ENCODE data around the gene METAP2.
"Not testable (repeated sequence)": the region's sequence is repeated elsewhere in the genome, so short reads cannot be mapped to it uniquely, and the experiment has no call there.

Gene METAP2

DNA sequence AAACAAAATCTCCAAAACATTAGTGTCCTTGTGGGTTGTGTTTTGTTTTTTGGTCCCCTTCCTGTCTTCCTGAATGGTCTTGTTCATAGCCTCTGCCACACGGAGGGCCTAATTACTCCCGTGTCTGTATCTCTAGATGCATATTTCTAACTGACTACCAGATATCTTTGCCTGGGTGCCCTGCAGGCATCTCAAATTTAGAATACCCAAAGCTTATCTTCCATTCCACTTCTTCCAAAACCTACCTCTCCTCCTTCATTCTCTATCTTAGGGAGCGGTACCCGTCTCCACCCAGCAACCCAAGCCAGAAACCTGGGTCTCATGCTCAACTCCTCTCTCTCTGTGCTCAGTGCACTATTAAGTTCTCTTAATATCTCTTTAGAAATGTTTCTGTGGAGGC is 10.9 kb upstream of the METAP2 start:
- no peak for DNase-seq (ENCODE audit: low read depth)

DNA sequence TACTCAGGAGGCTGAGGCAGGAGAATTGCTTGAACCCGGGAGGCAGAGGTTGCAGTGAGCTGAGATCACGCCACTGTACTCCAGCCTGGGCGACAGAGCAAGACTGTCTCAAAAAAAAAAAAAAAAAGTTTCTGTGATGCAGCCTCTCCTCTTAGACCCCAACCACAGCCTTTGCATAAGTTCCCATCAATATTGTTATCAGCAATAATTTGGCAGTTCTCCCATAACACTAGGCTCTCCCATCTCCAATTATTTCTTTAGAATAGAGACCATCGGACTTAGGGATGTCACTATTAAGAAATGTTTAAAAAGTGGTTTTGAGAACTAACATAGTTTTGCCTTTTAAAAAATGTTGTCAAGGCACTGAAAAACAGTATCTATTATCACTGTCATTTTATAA is 10.2 kb upstream of the METAP2 start:
- DNase-seq (ENCODE audit: low read depth), result not testable (repeated sequence)

GRCh38 chr12:95465275-95465674 is 8.7 kb upstream of the METAP2 start:
- no peak for DNase-seq (ENCODE audit: low read depth)

- no peak for DNase-seq (ENCODE audit: low read depth)
Observed at GRCh38 chr12:95470300-95470699, 3.7 kb upstream of the METAP2 start.

DNA sequence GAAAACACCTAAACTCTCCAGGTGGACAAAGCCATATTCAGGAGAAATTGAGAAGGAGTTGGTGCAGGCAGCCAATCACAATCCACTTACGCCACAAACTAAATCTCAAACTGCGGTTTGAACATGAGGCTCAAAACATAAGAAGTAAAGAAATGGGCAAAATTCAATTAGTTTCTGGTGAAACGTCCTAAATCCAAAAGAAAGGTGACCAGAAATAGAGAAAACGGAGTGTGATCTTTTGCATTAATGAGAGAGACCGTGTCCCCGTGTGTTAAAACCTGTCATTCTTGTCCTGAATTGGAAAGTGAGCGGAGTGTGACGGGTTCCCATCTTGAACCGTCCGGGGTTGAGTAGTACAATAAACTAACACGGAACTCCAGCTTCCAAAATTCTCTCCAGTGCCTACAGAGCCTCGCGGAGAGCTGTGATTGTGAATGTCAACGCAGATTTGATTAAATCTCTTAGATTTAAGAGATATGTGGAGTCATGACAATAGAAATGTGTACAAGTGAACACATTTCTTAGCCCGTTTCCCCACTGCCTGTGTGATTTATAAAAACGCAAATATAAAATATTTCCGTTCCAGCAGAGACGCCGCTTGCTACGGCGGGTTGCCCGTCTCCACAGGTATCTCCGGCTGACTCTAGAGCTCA is 595 bp upstream of the METAP2 start:
- DNase-seq (ENCODE audit: low read depth), result no peak

DNA sequence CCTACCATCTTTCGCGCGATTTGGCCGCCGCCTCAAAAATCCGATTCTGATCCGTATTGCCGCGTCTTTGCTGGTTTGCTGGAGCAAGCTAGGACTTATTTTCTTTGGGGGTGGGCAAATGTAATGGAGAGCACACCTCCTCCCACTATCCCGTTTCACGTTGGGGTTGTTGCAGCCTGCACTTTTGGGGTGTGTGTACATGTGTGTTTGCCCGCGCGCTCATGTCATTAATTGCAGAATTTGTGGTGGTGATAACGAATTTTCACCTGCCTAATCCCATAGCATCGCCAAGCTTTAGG is 657 bp downstream of the METAP2 start:
- DNase-seq (ENCODE audit: low read depth), result no peak

GRCh38 chr12:95480230-95480629 is 6.3 kb downstream of the METAP2 start:
- no peak for DNase-seq (ENCODE audit: low read depth)

- no peak for DNase-seq (ENCODE audit: low read depth)
Observed at GRCh38 chr12:95481072-95481471, 7.1 kb downstream of the METAP2 start.

DNA sequence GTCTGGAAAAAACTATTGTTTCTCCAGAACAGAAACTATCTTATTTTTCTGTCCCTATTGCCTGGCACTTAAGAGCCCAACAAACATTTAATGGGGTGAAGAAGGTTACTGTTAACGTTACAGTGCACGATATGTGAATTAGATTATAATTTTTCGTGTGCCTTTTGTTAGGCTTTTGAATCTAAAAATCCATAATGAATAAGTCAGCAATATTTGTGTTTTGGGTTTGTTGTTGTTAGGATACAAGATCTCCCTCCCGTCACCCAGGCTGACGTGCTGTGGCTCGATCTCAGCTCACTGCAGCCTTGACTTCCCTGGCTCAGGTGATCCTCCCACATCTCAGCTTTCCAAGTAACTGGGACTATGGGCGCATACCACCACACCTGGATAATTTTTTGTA is 7.9 kb downstream of the METAP2 start:
- no peak for DNase-seq (ENCODE audit: low read depth)

DNA sequence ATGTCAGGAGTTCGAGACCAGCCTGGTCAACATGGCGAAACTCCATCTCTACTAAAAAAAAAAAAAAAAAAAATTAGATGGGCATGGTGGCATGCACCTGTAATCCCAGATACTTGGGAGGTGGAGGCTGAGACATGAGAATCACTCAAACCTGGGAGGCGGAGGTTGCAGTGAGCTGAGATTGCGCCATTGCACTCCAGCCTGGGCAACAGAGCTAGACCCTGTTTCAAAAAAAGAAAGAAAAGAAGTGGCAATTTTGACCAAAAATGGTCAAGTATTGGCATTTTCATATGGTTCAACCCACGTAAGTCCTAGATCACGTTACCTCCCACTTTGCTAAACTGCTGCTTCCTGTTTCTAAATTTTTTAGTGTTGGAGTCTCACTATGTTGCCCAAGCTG is 8.6 kb downstream of the METAP2 start:
- not testable (repeated sequence) for DNase-seq (ENCODE audit: low read depth)

DNA sequence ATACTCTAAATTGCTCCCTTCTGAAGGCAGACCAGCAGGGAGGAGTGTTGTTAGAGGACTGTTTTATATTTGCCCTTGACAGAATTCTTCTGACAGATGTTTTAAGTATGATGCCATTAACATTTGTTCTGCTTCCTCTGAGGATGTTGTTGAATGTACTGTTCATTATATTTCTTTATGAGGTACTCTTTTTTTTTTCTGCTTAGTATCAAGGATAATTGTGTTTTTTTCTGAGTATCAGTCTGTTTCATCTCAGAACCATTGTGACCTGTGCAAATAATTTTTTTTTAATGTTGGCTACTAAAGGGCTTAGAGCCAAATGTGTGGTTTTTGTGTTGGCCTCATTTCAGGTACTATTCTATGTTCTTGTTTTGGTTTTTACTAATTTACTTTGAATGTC is 10.6 kb downstream of the METAP2 start:
- DNase-seq (ENCODE audit: low read depth), result no peak

GRCh38 chr12:95487024-95487423 is 13.1 kb downstream of the METAP2 start:
- no peak for DNase-seq (ENCODE audit: low read depth)

DNA sequence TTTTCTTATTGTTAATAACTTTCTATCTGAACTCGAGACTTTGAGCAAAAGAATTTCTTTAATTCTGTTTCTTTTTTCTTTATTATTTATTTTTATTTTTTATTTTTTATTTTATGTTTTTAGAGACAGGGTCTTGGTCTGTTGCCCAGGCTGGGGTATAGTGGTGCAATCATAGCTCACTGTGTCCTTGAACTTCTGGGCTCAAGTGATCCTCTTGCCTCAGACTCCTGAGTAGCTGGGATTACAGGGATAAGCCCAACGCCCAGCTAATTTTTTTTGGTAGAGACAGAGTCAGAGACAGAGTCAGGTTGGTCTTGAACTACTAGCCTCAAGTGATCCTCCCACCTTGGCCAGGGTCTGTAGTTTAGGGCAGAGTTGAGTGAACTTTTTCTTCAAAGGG is 18.5 kb downstream of the METAP2 start:
- DNase-seq (ENCODE audit: low read depth), result no peak

- no peak for DNase-seq (ENCODE audit: low read depth)
Observed at GRCh38 chr12:95494888-95495287, 20.9 kb downstream of the METAP2 start.

DNA sequence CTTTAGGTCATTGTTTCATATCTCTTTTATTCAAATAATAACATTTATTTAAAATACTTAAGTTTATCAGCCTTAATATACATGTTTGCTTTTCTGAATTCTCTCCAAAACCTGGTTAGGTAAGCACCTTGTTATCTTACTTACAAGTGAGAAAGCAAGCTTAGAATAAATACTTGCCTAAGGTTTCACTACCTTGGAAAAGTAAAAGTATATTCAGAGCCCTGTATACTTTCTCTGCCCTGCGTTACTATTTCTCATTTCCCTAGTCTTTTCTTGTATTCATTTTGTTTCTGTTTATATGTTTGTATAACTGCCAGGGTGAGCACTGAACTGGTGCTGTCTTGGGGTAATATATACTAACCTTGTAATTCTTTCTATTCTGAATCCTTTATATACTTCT is 21.5 kb downstream of the METAP2 start:
- no peak for DNase-seq (ENCODE audit: low read depth)

- DNase-seq (ENCODE audit: low read depth), result no peak
Observed at GRCh38 chr12:95497031-95497430, 23.1 kb downstream of the METAP2 start.

- no peak for DNase-seq (ENCODE audit: low read depth)
Observed at GRCh38 chr12:95498968-95499367, 25.0 kb downstream of the METAP2 start.

DNA sequence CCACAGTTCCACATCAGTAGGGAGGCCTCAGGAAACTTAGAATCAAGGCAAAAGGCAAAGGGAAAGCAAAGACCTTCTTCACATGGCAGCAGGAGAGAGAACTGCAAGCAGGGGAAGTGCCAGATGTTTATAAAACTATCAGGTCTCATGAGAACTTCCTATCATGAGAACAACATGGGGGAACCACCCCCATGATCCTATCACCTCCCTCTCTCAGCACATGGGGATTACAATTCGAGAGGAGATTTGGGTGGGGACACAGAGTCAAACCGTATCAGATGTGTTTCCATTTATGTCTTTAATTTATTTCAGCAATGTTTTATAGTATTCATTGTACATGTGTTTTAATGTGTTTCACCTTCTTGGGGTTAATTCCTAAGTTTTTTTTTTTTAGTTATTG is 25.8 kb downstream of the METAP2 start:
- DNase-seq (ENCODE audit: low read depth), result no peak

GRCh38 chr12:95504140-95504539 is 30.2 kb downstream of the METAP2 start:
- no peak for DNase-seq (ENCODE audit: low read depth)

GRCh38 chr12:95505039-95505438 is 31.1 kb downstream of the METAP2 start:
- no peak for DNase-seq (ENCODE audit: low read depth)

DNA sequence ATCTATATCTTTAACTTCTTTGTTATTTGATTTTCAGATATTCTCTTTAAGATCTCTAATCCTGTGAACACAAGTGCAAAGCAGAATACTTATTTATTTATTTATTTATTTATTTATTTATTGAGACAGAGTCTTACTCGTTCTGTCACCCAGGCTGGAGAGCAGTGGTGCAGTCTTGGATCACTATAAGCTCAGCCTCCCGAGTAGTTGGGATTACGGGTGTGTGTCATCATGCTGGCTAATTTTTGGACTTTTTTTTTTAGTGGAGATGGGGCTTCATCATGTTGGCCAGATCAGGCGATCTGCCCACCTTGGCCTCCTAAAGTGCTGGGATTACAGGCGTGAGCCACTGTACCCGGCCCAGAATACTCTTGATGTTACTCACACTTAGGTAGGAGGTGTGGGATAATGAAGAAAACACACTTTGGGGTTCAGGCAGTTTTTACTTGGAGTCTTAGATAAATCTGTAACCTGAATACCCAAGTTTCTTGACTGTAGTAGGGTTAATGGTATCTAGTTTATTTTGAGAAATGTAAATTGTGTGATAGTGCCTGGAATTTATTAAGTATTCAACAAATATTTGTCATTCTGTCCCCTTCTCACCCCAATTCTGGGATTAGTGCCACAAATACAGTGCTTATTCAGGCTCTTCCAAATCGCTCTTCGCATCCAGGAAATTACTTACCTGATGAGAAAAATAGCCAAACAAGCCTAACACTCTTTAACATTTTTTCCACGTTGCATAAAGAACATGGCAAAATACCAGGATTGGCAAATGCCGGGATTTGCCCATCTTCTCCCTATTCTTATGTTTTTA is 33.0 kb downstream of the METAP2 start:
- no peak for DNase-seq (ENCODE audit: low read depth)

DNA sequence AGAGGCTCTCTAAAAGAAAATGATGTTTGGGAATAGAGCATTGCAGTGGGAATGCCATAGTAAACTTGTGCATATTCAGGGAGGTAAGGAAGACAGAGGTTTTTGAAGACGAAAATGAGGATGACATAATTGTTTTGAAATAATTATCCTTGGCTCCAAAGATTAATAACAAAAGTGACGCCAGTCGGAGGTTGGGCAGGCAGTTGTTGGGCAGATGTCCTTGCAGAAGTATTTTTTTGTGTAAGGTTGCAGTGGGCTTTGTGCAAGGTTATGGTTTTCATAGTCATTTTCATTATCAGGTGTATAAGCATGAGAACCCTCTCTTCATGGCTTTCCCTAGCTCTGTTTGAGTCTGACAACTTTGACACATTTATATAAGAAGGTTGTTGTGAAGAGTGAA is 35.3 kb downstream of the METAP2 start:
- DNase-seq (ENCODE audit: low read depth), result no peak

- DNase-seq (ENCODE audit: low read depth), result no peak
Observed at GRCh38 chr12:95511977-95512376, 38.0 kb downstream of the METAP2 start.

GRCh38 chr12:95513599-95513998 is 39.6 kb downstream of the METAP2 start:
- DNase-seq (ENCODE audit: low read depth), result no peak
